HG03575 (cell line): ENCODE measurements around the gene LDAF1.
"Not testable (repeated sequence)": the region's sequence is repeated elsewhere in the genome, so short reads cannot be mapped to it uniquely, and the experiment has no call there.

ENCODE experiments used
- ATAC-seq: cut with Tn5 transposase; IDR thresholded peaks from one replicate; pipeline ENCODE4 v1.9.1; 2021; ENCODE audit not compliant: unreplicated experiment, insufficient number of reproducible peaks, low FRiP score; ENCODE audit errors: extremely low read depth

Gene LDAF1

GRCh38 chr16:21186326-21186691, 27.8 kb downstream of the LDAF1 start:
- ATAC-seq = no peak

DNA sequence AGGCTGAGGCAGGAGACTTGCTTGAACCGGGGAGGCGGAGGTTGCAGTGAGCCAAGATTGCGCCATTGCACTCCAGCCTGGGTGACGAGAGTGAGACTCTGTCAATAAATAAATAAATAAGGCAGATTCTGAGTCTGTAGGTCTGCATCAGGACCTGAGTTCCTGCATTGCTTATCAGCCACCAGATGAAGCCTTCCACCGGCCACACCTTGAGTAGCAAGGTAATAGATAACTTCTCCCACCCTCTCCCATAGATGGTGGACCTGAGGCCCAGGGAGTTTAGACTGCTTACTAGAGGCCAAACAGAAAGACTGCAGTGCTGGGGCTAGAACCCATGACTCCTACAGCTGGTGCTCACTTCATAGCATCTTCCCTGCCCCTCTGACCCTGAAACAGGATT, 30.8 kb downstream of the LDAF1 start:
- ATAC-seq = no peak

DNA sequence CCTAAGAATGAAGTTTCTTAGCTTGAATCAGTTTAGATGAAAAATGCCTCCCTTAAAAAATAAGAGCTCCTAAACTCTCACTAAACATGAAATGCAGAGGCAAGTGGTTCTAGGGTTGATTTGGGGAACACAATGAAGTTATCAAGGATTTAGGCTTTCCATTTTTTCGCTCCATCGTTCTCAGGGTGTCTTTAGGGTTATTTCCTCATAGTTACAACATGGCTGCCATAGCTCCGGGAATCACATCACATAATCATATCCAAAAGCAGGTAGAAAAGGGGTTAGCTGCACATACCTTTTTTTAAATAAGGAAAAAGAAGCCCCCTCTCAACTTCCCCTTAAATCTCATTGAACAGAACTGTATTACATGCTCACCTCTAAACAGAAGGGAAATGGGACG, 31.5 kb downstream of the LDAF1 start:
- no peak for ATAC-seq

DNA sequence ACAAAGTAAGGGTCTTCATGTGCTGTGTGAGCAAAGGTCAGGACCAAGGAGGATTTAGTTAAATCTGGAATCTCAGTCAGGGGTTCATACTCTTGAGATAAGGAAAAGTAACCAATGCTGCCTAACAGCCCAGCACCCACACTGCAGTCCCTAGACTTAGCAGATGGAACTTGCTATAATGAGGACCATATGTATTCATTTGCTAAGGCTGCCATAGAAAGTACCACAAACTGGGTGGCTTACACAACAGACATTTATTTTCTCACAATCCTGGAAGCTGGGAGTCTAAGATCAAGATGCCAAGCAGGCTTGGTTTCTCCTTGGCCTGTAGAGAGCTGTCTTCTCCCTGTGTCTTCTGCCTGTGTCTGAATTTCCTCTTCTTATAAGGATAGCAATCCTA, 32.1 kb downstream of the LDAF1 start:
- ATAC-seq = no peak

GRCh38 chr16:21192991-21193390, 34.5 kb downstream of the LDAF1 start:
- ATAC-seq = no peak

- ATAC-seq = no peak
These were observed 36.4 kb downstream of the LDAF1 start for GRCh38 chr16:21194771-21195301.

GRCh38 chr16:21195330-21195729, 36.9 kb downstream of the LDAF1 start:
- ATAC-seq = not testable (repeated sequence)

GRCh38 chr16:21197112-21197511, 38.6 kb downstream of the LDAF1 start:
- ATAC-seq = no peak

- ATAC-seq = no peak
These were observed 39.1 kb downstream of the LDAF1 start for GRCh38 chr16:21197621-21198020.

- no peak for ATAC-seq
These were observed 41.2 kb downstream of the LDAF1 start for GRCh38 chr16:21199607-21200218.

- no peak for ATAC-seq
These were observed 44.8 kb downstream of the LDAF1 start for GRCh38 chr16:21203155-21203797.

DNA sequence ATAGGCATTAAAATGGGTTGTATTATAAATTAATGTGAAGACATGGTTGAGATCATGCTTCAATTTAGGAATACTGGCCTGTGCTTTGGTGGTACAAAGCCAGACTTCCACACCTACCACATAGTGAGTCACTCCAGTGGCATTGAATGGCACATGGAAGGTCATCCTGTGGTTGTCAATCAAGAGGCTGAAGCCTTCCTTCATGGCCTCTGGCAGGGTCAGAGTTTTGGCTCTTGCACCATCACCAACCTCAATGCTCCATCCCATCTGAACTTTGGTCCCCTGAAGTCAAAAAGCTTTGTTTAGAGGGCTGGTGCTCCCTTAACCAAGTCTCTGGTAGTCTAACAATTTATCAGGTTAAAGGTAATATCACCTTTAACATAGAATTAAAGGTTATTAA, 46.8 kb downstream of the LDAF1 start:
- no peak for ATAC-seq

GRCh38 chr16:21206550-21206949, 48.1 kb downstream of the LDAF1 start:
- no peak for ATAC-seq

GRCh38 chr16:21208446-21209230, 50.2 kb downstream of the LDAF1 start:
- no peak for ATAC-seq

GRCh38 chr16:21211486-21211885, 53.0 kb downstream of the LDAF1 start, which contains the start of gene ZP2:
Gene ZP2, minus strand, starts transcription at chr16:21211574. Its CDS starts 27 bp downstream, at chr16:21211547.
- no peak for ATAC-seq

DNA sequence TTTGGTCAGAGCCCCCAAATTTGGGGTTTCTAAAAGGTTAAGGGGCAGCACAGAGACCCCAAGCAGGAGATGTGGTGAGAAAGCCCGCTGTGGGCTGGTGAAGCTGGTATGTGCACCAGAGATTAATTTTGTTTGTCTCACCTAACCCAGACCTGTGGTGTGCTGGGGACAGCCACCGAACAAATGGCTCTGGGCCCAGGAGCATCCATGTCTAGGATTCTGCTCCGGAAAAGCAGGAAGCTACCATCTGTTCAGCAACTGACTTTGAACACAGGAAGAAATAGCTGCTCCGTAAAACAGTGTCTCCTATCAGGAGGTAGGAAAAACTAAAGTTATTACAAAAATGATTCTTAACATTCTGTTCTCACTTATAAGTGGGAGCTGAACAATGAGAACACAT, 55.6 kb downstream of the LDAF1 start:
- no peak for ATAC-seq

GRCh38 chr16:21217121-21217520, 58.6 kb downstream of the LDAF1 start:
- ATAC-seq = no peak

DNA sequence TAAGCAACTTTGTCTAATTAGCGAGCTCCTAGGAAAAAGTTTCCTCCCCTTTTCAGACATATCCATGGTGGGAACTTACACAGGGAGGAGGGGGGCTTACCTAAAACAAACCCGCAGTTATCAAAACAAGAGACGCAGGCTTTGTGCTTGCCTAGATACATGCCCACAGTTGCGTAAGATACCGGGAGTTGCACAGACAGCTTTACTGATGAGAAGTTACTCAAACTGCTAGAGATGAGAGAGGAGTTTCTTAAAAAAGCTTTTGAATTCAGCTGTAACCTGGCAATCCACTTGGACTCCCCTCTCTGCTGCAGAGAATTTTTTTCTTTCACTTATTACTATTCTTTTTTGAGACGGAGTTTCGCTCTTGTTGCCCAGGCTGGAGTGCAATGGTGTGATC, 59.7 kb downstream of the LDAF1 start:
- ATAC-seq = no peak

GRCh38 chr16:21219551-21219950, 61.1 kb downstream of the LDAF1 start:
- no peak for ATAC-seq
